ENCODE measurements around the gene PSMD6. TPM values are rescaled to one million over a fixed set of nuclear protein-coding genes. Genes with fewer than 3 reads are reported as not detected.

PSMD6 gene
- total RNA-seq, 4 donors from 2014 or later = 54.6 to 82.3 (median 68.0) TPM

- WGBS = 69% methylated on average over 6 of the region's 6 CpGs
- no peak overlapping the region for H3K27ac ChIP-seq
- TF ChIP-seq, protein P1, sequence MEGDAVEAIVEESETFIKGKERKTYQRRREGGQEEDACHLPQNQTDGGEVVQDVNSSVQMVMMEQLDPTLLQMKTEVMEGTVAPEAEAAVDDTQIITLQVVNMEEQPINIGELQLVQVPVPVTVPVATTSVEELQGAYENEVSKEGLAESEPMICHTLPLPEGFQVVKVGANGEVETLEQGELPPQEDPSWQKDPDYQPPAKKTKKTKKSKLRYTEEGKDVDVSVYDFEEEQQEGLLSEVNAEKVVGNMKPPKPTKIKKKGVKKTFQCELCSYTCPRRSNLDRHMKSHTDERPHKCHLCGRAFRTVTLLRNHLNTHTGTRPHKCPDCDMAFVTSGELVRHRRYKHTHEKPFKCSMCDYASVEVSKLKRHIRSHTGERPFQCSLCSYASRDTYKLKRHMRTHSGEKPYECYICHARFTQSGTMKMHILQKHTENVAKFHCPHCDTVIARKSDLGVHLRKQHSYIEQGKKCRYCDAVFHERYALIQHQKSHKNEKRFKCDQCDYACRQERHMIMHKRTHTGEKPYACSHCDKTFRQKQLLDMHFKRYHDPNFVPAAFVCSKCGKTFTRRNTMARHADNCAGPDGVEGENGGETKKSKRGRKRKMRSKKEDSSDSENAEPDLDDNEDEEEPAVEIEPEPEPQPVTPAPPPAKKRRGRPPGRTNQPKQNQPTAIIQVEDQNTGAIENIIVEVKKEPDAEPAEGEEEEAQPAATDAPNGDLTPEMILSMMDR (IDR thresholded peaks at IDR 0.05) = no peak
- TF ChIP-seq POLR2A (IDR thresholded peaks at IDR 0.05) (no peak), POLR2AphosphoS5 (IDR thresholded peaks at IDR 0.05) (no peak), EP300 (IDR thresholded peaks at IDR 0.05) (no peak)
Measured at GRCh38 chr3:64046996-64047594, 23.8 kb upstream of the PSMD6 start.

DNA sequence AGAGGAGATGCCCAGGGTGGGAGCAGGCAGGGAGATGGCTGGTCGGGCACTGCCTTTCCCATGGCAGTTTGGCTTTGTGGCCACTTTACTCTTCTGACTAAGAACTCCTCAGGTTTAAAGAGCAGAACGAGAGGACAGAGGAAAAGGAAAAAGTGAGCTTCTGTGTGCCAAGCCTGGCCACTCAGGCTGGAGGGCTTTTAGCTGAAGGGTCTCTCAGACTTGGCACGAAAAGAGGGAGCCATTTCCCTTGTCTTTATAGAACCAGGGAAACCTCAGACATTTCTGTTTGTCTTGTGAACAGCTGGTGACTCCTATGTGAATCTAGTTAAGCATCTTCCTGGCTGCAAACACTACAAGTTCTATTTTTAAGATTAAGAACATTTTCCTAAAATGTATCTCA is 23.3 kb upstream of the PSMD6 start:
- Histone ChIP-seq H3K4me1 (no peaks in the 10 kb centered on the region), H3K36me3 (no peaks in the 10 kb centered on the region), H3K4me3 (no peak overlapping the region), H3K9me3 (no peaks in the 10 kb centered on the region), H3K27ac (no peak overlapping the region), H3K27me3 (no peaks in the 10 kb centered on the region)
- DNase-seq (ENCODE audit: low spot score in 2 of 2) = no peak
- WGBS = 83% methylated on average over 3 of the region's 3 CpGs
- TF ChIP-seq EP300 (IDR thresholded peaks at IDR 0.05) (no peak), POLR2AphosphoS5 (IDR thresholded peaks at IDR 0.05) (no peak), POLR2A (IDR thresholded peaks at IDR 0.05) (no peak)
- TF ChIP-seq, protein P1 (IDR thresholded peaks at IDR 0.05) = no peak

More at GRCh38 chr3:64046996-64047594, 23.8 kb upstream of the PSMD6 start:
- Histone ChIP-seq H3K9me3 (no peaks in the 10 kb centered on the region), H3K27me3 (no peaks in the 10 kb centered on the region), H3K4me1 (no peaks in the 10 kb centered on the region), H3K36me3 (no peaks in the 10 kb centered on the region), H3K4me3 (no peak overlapping the region)
- no peak for DNase-seq (ENCODE audit: low spot score in 2 of 2)

GRCh38 chr3:64042952-64043351 is 19.7 kb upstream of the PSMD6 start:
- Histone ChIP-seq H3K9me3 (no peaks in the 10 kb centered on the region), H3K36me3 (no peaks in the 10 kb centered on the region), H3K4me3 (no peak overlapping the region), H3K27ac (no peak overlapping the region), H3K27me3 (no peaks in the 10 kb centered on the region), H3K4me1 (no peaks in the 10 kb centered on the region)
- no peak for TF ChIP-seq EP300 (IDR thresholded peaks at IDR 0.05)
- TF ChIP-seq, protein P1 (IDR thresholded peaks at IDR 0.05) = no peak
- TF ChIP-seq POLR2A (IDR thresholded peaks at IDR 0.05) = no peak
- no peak for TF ChIP-seq POLR2AphosphoS5 (IDR thresholded peaks at IDR 0.05)
- DNase-seq (ENCODE audit: low spot score in 2 of 2) = no peak
- 79% methylated on average over 1 of the region's 1 CpG for WGBS

DNA sequence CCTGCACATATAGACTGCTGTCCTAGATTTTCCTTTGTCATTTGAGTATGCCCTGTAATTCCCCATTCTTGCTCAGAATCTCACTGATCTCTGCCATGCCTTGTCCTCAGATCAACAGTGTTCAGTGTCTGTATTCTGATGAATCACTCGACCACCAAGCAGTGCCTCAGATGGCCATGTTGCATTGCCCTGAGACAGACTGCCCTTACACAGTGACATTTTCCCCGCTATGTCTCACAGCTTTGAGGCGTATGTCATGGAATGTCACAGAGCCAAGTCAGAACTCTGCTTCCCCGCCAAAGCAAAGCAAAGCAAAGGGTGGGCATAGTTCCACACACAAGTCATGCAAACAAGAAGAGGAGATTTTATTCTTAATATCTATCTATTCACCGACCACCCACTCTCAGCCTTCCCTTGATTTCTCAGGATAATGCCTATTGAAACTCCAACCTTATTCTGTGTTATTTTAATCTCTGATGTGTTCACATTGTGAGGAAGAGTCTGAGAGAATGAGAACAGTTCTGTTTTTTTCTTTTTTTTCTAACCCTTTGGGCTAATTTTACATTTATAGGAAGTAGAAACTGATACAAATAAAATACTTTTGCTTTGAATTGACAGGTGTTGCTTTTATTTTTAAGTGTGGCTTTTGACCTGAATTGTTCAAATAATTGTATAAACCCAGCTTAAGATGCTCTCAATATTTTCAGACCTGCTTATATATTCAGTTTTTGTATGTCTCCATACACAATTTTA is 16.9 kb upstream of the PSMD6 start:
- Histone ChIP-seq H3K36me3 (no peaks in the 10 kb centered on the region), H3K4me3 (no peak overlapping the region), H3K27me3 (no peaks in the 10 kb centered on the region), H3K9me3 (no peaks in the 10 kb centered on the region), H3K4me1 (no peaks in the 10 kb centered on the region), H3K27ac (no peak overlapping the region)
- 54% methylated on average over 5 of the region's 5 CpGs for WGBS
- no peak for DNase-seq (ENCODE audit: low spot score in 2 of 2)
- TF ChIP-seq EP300 (IDR thresholded peaks at IDR 0.05) (no peak), POLR2A (IDR thresholded peaks at IDR 0.05) (no peak), POLR2AphosphoS5 (IDR thresholded peaks at IDR 0.05) (no peak)
- TF ChIP-seq, protein P1 (IDR thresholded peaks at IDR 0.05) = no peak

- DNase-seq (ENCODE audit: low spot score in 2 of 2) = no peak
- H3K9me3 ChIP-seq = no peaks in the 10 kb centered on the region
- no peak overlapping the region for H3K27ac ChIP-seq
- H3K4me3 ChIP-seq = no peak overlapping the region
- TF ChIP-seq POLR2AphosphoS5 (IDR thresholded peaks at IDR 0.05) (no peak), POLR2A (IDR thresholded peaks at IDR 0.05) (no peak), EP300 (IDR thresholded peaks at IDR 0.05) (no peak)
- TF ChIP-seq, protein P1 (IDR thresholded peaks at IDR 0.05) = no peak
- H3K36me3 ChIP-seq = no peaks in the 10 kb centered on the region
- H3K27me3 ChIP-seq = no peaks in the 10 kb centered on the region
- WGBS = 55% methylated on average over 4 of the region's 4 CpGs
- H3K4me1 ChIP-seq = no peaks in the 10 kb centered on the region
Measured at GRCh38 chr3:64039332-64039731, 16.0 kb upstream of the PSMD6 start.
